AG10803 (cell line): ENCODE data around the gene TTC28.

Experiments
- DNase-seq: peaks from one replicate; pipeline ENCODE4 v3.0.0; 2010; ENCODE audit warnings: low read depth
- H3K4me3 ChIP-seq: 2 replicates; pipeline ENCODE4 v1.5.1; 2011; ENCODE audit warnings: mild to moderate bottlenecking, low read length, control low read depth
- CTCF ChIP-seq: conservative IDR thresholded peaks from 2 replicates; pipeline ENCODE4 v1.5.1; 2011; ENCODE audit warnings: mild to moderate bottlenecking, low read length, control low read depth, inconsistent platforms

Gene TTC28

DNA sequence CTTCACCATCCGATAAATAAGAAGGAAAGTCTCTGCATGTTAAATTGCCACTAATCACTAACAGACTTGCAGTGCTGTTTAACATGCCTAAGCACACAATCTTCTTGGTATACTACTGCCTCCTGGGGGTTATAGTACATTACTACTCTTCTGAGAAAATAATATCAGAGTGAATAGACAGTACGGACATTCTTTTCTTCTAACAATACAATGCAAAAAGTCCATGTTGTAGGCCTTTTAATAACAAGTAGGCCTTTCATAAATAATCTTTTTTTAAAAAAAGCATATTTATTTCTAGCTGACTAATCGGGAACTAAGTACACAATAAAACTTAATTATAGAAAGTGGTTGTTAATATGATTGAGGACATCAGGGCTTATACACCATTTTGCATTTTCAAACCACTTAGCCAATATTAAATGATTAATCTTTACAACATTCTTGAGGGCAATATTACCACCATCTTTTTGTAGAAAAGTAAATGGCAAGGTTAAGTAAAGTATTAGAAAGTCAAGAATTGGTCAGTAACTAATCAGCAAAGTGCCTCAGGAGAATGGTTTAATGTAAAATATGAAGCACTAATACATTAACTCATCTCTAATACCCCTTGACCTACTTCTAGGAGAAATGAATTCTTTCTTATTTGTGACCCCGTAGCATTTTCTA lies 84.7 kb downstream of the TTC28 start:
- no peak overlapping the region for H3K4me3 ChIP-seq
- peak; percentile 81 for DNase-seq
- peak; percentile 85 for TF ChIP-seq CTCF

DNA sequence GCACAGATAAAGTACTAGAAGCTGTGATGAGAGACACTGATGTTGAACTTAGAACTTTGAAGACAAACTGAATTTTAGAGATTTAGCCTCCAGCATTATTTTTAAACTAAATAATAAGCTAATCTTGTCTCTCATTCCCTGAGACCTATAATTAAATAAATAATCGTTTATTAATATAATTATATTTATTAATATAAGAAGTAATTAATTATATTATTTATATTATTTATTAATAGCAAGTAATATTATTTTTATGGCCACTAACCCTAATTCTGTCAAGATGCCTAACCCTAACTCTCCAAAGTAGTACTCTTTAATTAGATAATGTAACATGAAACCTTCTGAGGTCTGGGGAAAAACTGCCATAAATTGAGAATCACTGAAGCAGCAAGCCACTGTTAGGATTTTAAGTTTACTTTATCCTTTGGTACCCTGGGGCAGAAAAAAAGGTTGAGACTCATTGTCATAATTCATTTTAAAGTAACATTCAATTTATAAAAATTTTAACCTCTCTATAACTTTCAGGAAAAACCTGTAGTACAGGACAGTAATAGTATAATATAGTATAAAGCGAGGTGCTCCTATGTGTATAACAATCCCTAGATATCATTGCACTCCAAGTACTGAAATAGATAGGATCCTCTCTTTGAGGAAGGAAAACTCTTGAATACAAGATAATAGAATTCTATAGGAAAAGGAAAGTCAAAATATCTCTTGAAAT lies 85.4 kb downstream of the TTC28 start:
- no peak for TF ChIP-seq CTCF
- DNase-seq: no peak
- no peak overlapping the region for H3K4me3 ChIP-seq

GRCh38 chr22:28593299-28593698 lies 86.3 kb downstream of the TTC28 start:
- DNase-seq: no peak
- TF ChIP-seq CTCF: no peak
- no peak overlapping the region for H3K4me3 ChIP-seq

DNA sequence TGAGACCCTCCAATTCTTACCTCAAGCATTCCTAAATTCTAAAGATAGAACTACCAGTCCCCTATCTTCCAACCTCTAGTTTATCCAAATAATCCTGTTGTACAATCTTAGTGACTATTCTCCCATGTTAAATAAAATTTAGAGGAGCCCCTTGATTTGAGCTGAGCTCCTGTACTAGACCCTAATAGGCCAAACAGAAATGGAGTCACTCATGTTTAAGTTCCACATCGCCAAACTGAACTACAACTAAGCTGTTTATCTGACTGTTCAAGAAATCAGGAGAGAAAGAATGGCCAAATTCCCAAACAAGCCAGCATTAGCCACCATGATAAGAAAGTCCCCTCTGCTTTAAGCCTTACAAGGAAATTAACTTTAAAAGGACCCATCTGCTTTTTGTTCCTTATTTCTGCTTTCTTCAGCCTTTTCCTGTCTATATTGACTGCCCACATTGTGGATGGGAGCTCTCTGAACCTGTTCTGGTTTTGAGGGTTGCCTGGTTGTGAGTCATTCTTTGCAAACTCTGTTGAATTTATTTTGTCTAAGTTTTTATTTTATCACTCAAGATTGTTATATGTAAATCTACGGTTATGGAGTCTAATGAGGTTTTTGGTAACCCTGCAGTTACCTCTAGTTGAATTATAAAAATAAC lies 90.4 kb downstream of the TTC28 start:
- no peak for DNase-seq
- TF ChIP-seq CTCF: no peak
- no peak overlapping the region for H3K4me3 ChIP-seq

DNA sequence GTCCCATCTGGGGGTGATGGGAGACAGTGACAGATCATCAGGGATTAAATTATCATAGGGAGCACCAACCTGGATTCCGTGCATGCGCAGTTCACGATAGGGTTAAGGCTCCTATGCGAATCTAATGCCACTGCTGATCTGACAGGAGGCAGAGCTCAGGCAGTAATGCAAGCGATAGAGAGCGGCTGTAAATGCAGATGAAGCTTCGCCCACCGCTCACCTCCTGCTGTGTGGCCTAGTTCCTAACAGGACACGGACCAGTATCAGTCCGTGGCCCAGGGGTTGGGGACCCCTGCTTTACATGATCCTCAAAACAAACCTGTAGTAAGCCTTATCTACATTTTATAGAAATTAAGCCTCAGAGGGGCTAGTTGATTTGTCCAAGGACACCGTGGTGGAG lies 94.3 kb downstream of the TTC28 start:
- no peak for DNase-seq
- H3K4me3 ChIP-seq: no peak overlapping the region
- TF ChIP-seq CTCF: no peak

- peak; percentile 95 for DNase-seq
- H3K4me3 ChIP-seq: no peak overlapping the region
- TF ChIP-seq CTCF: no peak
Measured at GRCh38 chr22:28582806-28583205, 96.8 kb downstream of the TTC28 start.
